OCI-LY1 (cell line): ENCODE results near the gene RBM11.

ENCODE experiments used
- CTCF ChIP-seq: fragments of 200-600 bp; sonication (generic), shearing (Covaris generic); IDR thresholded peaks from 2 replicates; pipeline ENCODE4 v1.5.1; 2017; ENCODE audit warnings: mild to moderate bottlenecking, antibody characterized with exemption, low read length, moderate library complexity, mixed read lengths
- EZH2 ChIP-seq: fragments of 200-600 bp; sonication (generic), shearing (Covaris generic); IDR thresholded peaks from 2 replicates; pipeline ENCODE4 v1.8.0; 2017; ENCODE audit warnings: borderline replicate concordance, mixed run types, mild to moderate bottlenecking, antibody characterized with exemption, low read length, moderate library complexity, mixed read lengths

DNA sequence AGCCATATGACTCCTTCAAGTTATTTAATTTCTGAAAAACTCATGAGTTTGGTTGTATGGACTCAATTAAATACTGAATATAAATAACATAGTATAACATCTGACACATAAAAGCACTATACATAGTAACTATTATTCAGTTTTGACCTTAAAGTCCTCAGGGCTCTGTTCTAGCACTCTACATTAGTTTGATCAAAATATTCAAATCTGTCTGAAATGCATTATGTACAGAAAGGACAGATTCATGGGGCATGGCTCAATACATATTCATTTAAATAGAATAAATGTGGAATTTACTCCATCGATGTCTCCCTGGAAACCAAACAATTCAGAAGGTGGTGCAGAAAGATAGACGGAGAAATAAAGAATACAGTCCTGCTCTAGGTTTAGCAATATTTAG lies 49.1 kb downstream of the RBM11 start:
- no peak for TF ChIP-seq CTCF
- no peak for TF ChIP-seq EZH2
